ENCODE measurements around the gene MKI67.
"Not testable (repeated sequence)": the region's sequence is repeated elsewhere in the genome, so short reads cannot be mapped to it uniquely, and the experiment has no call there.

The MKI67 gene

GRCh38 chr10:128095753-128096469 lies 30.3 kb downstream of the MKI67 start:
- TF ChIP-seq, protein P1, sequence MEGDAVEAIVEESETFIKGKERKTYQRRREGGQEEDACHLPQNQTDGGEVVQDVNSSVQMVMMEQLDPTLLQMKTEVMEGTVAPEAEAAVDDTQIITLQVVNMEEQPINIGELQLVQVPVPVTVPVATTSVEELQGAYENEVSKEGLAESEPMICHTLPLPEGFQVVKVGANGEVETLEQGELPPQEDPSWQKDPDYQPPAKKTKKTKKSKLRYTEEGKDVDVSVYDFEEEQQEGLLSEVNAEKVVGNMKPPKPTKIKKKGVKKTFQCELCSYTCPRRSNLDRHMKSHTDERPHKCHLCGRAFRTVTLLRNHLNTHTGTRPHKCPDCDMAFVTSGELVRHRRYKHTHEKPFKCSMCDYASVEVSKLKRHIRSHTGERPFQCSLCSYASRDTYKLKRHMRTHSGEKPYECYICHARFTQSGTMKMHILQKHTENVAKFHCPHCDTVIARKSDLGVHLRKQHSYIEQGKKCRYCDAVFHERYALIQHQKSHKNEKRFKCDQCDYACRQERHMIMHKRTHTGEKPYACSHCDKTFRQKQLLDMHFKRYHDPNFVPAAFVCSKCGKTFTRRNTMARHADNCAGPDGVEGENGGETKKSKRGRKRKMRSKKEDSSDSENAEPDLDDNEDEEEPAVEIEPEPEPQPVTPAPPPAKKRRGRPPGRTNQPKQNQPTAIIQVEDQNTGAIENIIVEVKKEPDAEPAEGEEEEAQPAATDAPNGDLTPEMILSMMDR (IDR thresholded peaks at IDR 0.05; ENCODE audit: low read depth, low read length), result no peak
- no peak overlapping the region for H3K4me3 ChIP-seq (ENCODE audit: low read depth, low read length)

GRCh38 chr10:128095027-128095752 lies 31.0 kb downstream of the MKI67 start:
- H3K4me3 ChIP-seq (ENCODE audit: low read depth, low read length), result no peak overlapping the region
- TF ChIP-seq, protein P1 (IDR thresholded peaks at IDR 0.05; ENCODE audit: low read depth, low read length), result no peak

- H3K4me3 ChIP-seq (ENCODE audit: low read depth, low read length), result not testable (repeated sequence)
Observed at GRCh38 chr10:128094596-128094995, 31.6 kb downstream of the MKI67 start.

DNA sequence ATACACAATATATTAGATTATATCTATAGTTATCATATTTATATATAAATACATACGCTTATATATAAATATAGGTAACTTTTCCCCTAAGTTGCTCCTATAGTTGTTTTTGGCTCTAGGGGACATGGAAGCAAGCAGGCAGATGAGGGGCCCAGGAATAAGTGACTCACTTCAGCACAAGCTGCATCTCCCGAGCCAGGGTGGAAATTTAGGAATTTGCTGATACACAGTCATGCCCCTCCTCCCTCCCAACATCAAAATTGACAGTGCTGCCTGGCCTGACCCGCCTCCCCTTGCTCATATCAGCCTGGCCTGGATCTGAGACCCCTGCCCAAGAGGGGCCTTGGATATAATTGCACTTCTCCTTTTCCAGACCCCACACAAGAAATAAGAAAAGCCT lies 33.8 kb downstream of the MKI67 start:
- H3K4me3 ChIP-seq (ENCODE audit: low read depth, low read length), result no peak overlapping the region
- TF ChIP-seq, protein P1 (IDR thresholded peaks at IDR 0.05; ENCODE audit: low read depth, low read length), result no peak

GRCh38 chr10:128091636-128092210 lies 34.5 kb downstream of the MKI67 start:
- H3K4me3 ChIP-seq (ENCODE audit: low read depth, low read length), result no peak overlapping the region
- TF ChIP-seq, protein P1 (IDR thresholded peaks at IDR 0.05; ENCODE audit: low read depth, low read length), result no peak

DNA sequence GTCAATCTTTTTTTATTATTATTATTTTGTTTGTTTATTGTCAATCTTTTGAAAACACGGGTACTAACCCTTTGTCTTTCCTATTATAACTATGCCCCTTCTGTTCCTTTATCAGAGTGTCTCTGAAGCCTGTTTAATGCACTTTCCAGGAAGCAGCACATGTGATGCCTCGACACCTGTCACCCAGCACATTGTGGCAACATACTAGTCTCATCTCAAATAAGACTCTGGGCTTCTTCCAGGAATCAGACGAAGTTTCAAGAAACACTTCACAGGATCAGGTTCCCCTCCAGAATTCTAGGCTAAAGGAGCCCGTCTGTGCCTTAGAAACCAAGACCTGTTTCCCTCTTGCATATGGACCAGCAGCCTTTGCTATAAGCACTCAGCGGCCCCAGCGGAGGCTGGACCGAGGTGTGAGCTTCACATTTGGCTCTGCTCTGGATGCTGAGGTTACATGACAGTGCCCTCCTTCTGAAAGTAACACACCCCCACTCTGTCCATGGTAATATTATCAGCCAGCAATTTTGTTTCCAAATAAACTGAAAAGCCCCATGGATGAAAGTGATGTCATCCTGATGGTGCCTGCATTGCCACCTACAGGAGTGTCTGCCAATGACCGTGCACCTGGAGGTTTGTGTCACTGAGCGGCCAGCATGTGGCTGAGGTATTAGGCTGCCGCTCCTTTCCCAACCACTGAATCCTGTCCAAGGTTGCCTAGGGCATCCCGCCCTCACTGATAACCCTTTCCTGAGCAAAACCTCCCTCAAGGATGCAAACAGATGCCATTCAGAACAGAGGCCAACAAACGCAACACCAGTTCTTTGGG lies 38.1 kb downstream of the MKI67 start:
- H3K4me3 ChIP-seq (ENCODE audit: low read depth, low read length), result no peak overlapping the region
- TF ChIP-seq, protein P1 (IDR thresholded peaks at IDR 0.05; ENCODE audit: low read depth, low read length), result no peak

- H3K4me3 ChIP-seq (ENCODE audit: low read depth, low read length), result no peak overlapping the region
- TF ChIP-seq, protein P1 (IDR thresholded peaks at IDR 0.05; ENCODE audit: low read depth, low read length), result no peak
Observed at GRCh38 chr10:128087146-128087883, 38.9 kb downstream of the MKI67 start.

All from WI38 (cell line).